Upper lobe of right lung (tissue), 1 donor: ENCODE data around the gene ZEB2. TPM values are rescaled to one million over a fixed set of nuclear protein-coding genes. Genes with fewer than 3 reads are reported as not detected.

Experiments
- ATAC-seq: fragments of 200-7000 bp; cut with Tn5 transposase; one replicate; pipeline ENCODE4 v1.9.1; 2020; ENCODE audit warnings: mild to moderate bottlenecking, moderate library complexity
- DNase-seq: peaks from one replicate; pipeline ENCODE4 v3.0.0-alpha.2; 2020
- H3K27ac ChIP-seq: fragments of 200-600 bp; one replicate; pipeline ENCODE4 v1.8.0; 2022
- H3K27me3 ChIP-seq: fragments of 200-600 bp; one replicate; pipeline ENCODE4 v1.8.0; 2022; ENCODE audit warnings: mild to moderate bottlenecking
- H3K36me3 ChIP-seq: fragments of 200-600 bp; one replicate; pipeline ENCODE4 v1.8.0; 2022
- H3K4me1 ChIP-seq: fragments of 200-600 bp; one replicate; pipeline ENCODE4 v1.8.0; 2022
- H3K4me3 ChIP-seq: fragments of 200-600 bp; one replicate; pipeline ENCODE4 v1.8.0; 2022; ENCODE audit warnings: mild to moderate bottlenecking
- H3K9me3 ChIP-seq: fragments of 200-600 bp; one replicate; pipeline ENCODE4 v1.8.0; 2022
- intact Hi-C: fragments of 100-400 bp; cut with DNase I; formaldehyde crosslinking; loops from one replicate; pipeline ENCODE4 v1.11.0; 2022
- total RNA-seq: library from RNA; stranded (reverse); fragmentation: NEBNext Ultra II Directional; extraction: Animal tissue kit (Norgen Biotek cat#: 25700); gene quantifications from one replicate; pipeline ENCODE4 v1.2.1, GENCODE V29; 2021
- TF ChIP-seq, protein P1 (sequence below): fragments of 200-600 bp; IDR thresholded peaks from one replicate; pipeline ENCODE4 v1.8.0; 2022; ENCODE audit warnings: antibody characterized with exemption
- donor health status: DM: no; HTN: yes; CAD: no; lungs with severe emphysema.

ZEB2 gene
- total RNA-seq, 1 donor from 2014 or later, result 178 TPM

DNA sequence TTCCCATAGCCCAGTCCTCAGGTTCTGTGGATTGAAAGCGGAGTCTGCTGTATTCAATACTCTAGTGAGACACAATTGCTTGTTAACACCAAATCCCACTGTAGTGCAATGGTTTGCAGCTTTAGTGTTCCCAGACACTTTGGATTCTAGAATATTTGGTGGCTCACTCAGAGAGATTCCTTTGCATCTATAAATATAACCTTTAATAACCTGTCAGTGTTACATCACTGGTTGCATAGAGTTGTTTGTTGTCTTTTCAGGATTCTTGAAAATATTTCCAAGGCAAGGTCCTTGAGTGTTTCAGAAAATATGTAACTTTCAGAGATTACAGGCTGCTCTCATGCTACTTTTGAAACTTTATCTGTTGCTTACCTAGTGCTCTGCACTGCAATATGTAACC lies 157.5 kb downstream of the ZEB2 start:
- Histone ChIP-seq H3K36me3 (no peaks in the 10 kb centered on the region), H3K9me3 (no peaks in the 10 kb centered on the region), H3K4me3 (no peak overlapping the region), H3K27ac (no peak overlapping the region), H3K4me1 (no peaks in the 10 kb centered on the region), H3K27me3 (no peaks in the 10 kb centered on the region)
- TF ChIP-seq, protein P1, sequence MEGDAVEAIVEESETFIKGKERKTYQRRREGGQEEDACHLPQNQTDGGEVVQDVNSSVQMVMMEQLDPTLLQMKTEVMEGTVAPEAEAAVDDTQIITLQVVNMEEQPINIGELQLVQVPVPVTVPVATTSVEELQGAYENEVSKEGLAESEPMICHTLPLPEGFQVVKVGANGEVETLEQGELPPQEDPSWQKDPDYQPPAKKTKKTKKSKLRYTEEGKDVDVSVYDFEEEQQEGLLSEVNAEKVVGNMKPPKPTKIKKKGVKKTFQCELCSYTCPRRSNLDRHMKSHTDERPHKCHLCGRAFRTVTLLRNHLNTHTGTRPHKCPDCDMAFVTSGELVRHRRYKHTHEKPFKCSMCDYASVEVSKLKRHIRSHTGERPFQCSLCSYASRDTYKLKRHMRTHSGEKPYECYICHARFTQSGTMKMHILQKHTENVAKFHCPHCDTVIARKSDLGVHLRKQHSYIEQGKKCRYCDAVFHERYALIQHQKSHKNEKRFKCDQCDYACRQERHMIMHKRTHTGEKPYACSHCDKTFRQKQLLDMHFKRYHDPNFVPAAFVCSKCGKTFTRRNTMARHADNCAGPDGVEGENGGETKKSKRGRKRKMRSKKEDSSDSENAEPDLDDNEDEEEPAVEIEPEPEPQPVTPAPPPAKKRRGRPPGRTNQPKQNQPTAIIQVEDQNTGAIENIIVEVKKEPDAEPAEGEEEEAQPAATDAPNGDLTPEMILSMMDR, result no peak
- DNase-seq (no peak), ATAC-seq (no peak)
- intact Hi-C loops, result no loop called here

DNA sequence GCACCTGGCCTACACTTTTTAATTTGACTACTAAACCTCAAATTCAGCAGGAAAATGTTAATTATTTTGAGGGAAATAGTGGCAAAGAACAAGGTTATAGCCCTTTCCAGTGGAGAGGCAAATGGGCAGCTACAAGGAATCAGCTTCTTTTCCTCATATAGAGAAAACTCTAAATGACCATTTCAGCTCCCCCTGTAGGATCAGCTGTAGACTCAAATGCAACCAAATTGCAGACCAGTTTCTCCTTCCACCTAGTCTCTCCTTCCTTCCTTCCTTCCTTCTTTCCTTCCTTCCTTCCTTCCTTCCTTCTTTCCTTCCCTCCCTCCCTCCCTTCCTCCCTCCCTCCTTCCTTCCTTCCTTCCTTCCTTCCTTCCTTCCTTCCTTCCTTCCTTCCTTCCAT lies 158.2 kb downstream of the ZEB2 start:
- no peaks in the 10 kb centered on the region for H3K36me3 ChIP-seq
- no peak overlapping the region for H3K4me3 ChIP-seq
- no peaks in the 10 kb centered on the region for H3K9me3 ChIP-seq
- H3K4me1 ChIP-seq, result no peaks in the 10 kb centered on the region
- DNase-seq, result no peak
- TF ChIP-seq, protein P1, result no peak
- intact Hi-C loops, result no loop called here
- H3K27me3 ChIP-seq, result no peaks in the 10 kb centered on the region
- no peak overlapping the region for H3K27ac ChIP-seq
- ATAC-seq, result no peak

DNA sequence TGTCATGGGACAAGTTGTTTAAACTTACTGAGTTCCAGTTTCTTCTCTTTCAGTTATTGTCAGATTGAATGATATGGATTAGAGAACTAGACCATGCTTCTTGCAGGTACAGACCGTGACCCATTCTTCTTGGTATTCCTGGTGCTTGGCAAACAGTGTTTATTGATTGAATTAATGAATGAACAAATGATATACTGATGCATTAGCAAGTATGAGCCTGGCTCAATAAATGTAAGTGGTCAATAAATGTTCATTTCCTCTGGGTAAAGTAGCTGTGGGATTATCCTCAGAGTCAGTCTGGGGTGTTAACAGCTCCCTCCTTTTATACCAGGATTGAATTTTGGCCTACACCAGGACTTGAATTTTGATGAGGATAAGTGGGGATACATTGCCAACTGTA lies 160.2 kb downstream of the ZEB2 start:
- no peaks in the 10 kb centered on the region for H3K9me3 ChIP-seq
- no peak overlapping the region for H3K27ac ChIP-seq
- no peaks in the 10 kb centered on the region for H3K27me3 ChIP-seq
- TF ChIP-seq, protein P1, result no peak
- no peak overlapping the region for H3K4me3 ChIP-seq
- no peak for ATAC-seq
- intact Hi-C loops, result no loop called here
- no peaks in the 10 kb centered on the region for H3K36me3 ChIP-seq
- no peak for DNase-seq
- no peaks in the 10 kb centered on the region for H3K4me1 ChIP-seq

DNA sequence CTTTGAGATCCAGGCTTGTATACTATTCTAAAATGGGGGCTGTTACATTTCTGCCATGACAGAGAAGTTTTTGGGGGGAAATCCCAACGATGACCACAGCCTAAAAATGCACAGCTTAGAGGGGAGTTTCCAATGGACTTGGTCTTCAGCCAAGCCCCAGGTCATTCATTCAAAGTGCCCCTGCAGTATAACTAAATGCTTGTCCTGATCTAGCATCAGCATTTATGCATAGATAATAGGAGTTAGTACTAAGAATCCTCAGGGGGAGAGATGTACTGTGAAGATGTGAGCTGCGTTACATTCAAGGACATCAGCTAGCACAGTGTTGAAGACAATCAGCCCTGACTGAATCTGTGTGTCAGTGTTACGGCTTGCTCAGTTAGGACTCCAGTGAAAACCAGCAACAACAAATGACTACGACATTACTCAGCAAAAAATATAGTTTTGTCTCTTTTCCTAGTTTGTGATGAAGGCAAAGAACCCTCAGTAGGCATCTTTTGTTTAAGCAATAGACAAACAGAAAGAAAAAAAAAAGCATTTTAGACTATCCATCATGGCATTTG lies 160.9 kb downstream of the ZEB2 start:
- Histone ChIP-seq H3K4me1 (no peaks in the 10 kb centered on the region), H3K27ac (no peak overlapping the region)
- intact Hi-C loops, result no loop called here

DNA sequence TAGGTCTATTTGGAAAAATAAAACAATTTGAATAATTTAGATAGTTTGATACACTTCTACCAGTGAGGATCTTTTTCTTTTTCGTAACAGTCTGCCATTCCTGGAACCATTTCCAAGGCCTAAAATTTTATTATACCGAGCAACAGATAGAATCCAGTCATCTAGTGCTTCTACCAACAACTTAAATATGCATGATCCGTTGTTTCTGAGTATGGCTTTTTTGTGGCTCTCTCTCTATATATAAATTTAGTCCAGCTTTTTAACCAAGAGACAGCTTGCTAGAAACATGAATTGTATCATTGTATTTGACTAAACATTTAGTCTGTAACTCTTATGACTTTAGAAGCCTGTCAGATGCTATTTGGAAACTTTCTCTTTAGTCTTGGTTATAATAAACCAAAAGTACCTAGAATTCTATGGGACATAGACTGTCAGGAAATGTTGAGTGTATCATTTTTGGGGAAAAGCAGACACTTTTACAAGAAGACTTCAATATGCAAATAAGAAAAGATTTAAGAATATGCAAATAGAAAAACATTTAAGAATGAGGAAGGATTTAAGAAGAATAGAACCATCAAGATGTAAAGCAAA lies 161.4 kb downstream of the ZEB2 start:
- no peak for DNase-seq
- Histone ChIP-seq H3K9me3 (no peaks in the 10 kb centered on the region), H3K27ac (no peak overlapping the region), H3K36me3 (no peaks in the 10 kb centered on the region), H3K4me3 (no peak overlapping the region), H3K27me3 (no peaks in the 10 kb centered on the region), H3K4me1 (no peaks in the 10 kb centered on the region)
- TF ChIP-seq, protein P1, result no peak
- intact Hi-C loops, result no loop called here
- no peak for ATAC-seq

More for the DNA sequence above, 160.9 kb downstream of the ZEB2 start:
- Histone ChIP-seq H3K4me3 (no peak overlapping the region), H3K36me3 (no peaks in the 10 kb centered on the region), H3K27me3 (no peaks in the 10 kb centered on the region), H3K9me3 (no peaks in the 10 kb centered on the region)
- ATAC-seq, result no peak
- no peak for DNase-seq
- TF ChIP-seq, protein P1, result no peak
